GM12878 (cell line): ENCODE measurements around the gene HEXB. TPM values are rescaled to one million over a fixed set of nuclear protein-coding genes. Genes with fewer than 3 reads are reported as not detected.

Experiments
- BACH1 ChIP-seq: fragments of 450-650 bp; IDR thresholded peaks from 2 replicates; pipeline ENCODE4 v1.6.1; 2017; ENCODE audit warnings: mild to moderate bottlenecking, borderline replicate concordance
- CREB1 ChIP-seq: IDR thresholded peaks from 2 replicates; pipeline ENCODE4 v1.6.1; 2012; ENCODE audit warnings: low read depth, mild to moderate bottlenecking, inconsistent platforms
- CUX1 ChIP-seq: IDR thresholded peaks from 2 replicates; pipeline ENCODE4 v1.6.1; 2012; ENCODE audit warnings: improper control_type of control experiment, low read depth, low read length; ENCODE audit not compliant: insufficient replicate concordance
- ESRRA ChIP-seq: IDR thresholded peaks from 2 replicates; pipeline ENCODE4 v1.6.1; 2012; ENCODE audit warnings: mild to moderate bottlenecking, low read length, improper control_type of control experiment
- HDAC6 ChIP-seq: fragments of 200-600 bp; sonication (generic); IDR thresholded peaks from one replicate; pipeline ENCODE4 v1.8.0; 2017; ENCODE audit warnings: antibody characterized with exemption; ENCODE audit not compliant: unreplicated experiment
- IRF4 ChIP-seq: IDR thresholded peaks from 2 replicates; pipeline ENCODE4 v1.6.1; 2011; ENCODE audit warnings: low read depth, low read length
- MTA2 ChIP-seq: fragments of 450-650 bp; IDR thresholded peaks from 2 replicates; pipeline ENCODE4 v1.6.1; 2016; ENCODE audit warnings: low read depth, mild to moderate bottlenecking, moderate library complexity
- POLR2AphosphoS2 ChIP-seq: IDR thresholded peaks from 2 replicates; pipeline ENCODE4 v1.6.1; 2011; ENCODE audit warnings: low read depth, mild to moderate bottlenecking, low read length, improper control_type of control experiment, moderate library complexity
- RB1 ChIP-seq: fragments of 450-650 bp; formaldehyde crosslinking; IDR thresholded peaks from 2 replicates; pipeline ENCODE4 v1.6.1; 2017; ENCODE audit warnings: mild to moderate bottlenecking, borderline replicate concordance
- RFX5 ChIP-seq: IDR thresholded peaks from 2 replicates; pipeline ENCODE4 v1.6.1; 2011; ENCODE audit warnings: low read depth, low read length, improper control_type of control experiment
- SMAD1 ChIP-seq: fragments of 450-650 bp; IDR thresholded peaks from 2 replicates; pipeline ENCODE4 v1.6.1; 2018; ENCODE audit warnings: mild to moderate bottlenecking, low read depth; ENCODE audit not compliant: partially characterized antibody
- SMAD5 ChIP-seq: IDR thresholded peaks from 2 replicates; pipeline ENCODE4 v1.6.1; 2016; ENCODE audit warnings: antibody characterized with exemption, low read depth
- TARDBP ChIP-seq: IDR thresholded peaks from 2 replicates; pipeline ENCODE4 v1.6.1; 2016; ENCODE audit warnings: borderline replicate concordance
- WRNIP1 ChIP-seq: IDR thresholded peaks from 2 replicates; pipeline ENCODE4 v1.6.1; 2011; ENCODE audit warnings: low read depth, low read length, improper control_type of control experiment, borderline replicate concordance
- ZBED1 ChIP-seq: IDR thresholded peaks from 2 replicates; pipeline ENCODE4 v1.6.1; 2016; ENCODE audit warnings: borderline replicate concordance
- ZBTB33 ChIP-seq: fragments of 450-650 bp; IDR thresholded peaks from 2 replicates; pipeline ENCODE4 v1.6.1; 2017; ENCODE audit warnings: mild to moderate bottlenecking
- ZNF622 ChIP-seq: fragments of 450-650 bp; IDR thresholded peaks from 2 replicates; pipeline ENCODE4 v1.6.1; 2017; ENCODE audit warnings: mild to moderate bottlenecking, inconsistent platforms
- polyA plus RNA-seq, 11 experiments: library from polyadenylated mRNA; depleted of rRNA in 4 of 11; unstranded in 6 of 11; stranded (reverse) in 5 of 11; fragments of >200 nt; fragmentation: Nextera tagmentation in 4 of 11; fragmentation: Illumina TruSeq in 1 of 11; extraction: Ambion mirVana in 4 of 11; extraction: Trizol in 1 of 11; gene quantifications; 1 replicate in 1 of 11; 2 replicates in 10 of 11; pipeline versions ENCODE4 v1.2.1 to v1.2.3, GENCODE V29; 2011 to 2016; ENCODE audit warnings: inconsistent platforms in 2 of 11, missing spikeins in 2 of 11, low read depth in 1 of 11
- total RNA-seq, 4 experiments: library from RNA; depleted of rRNA in 3 of 4; stranded (reverse); fragments of >200 nt in 3 of 4; fragmentation: Illumina TruSeq in 1 of 4; extraction: Trizol in 1 of 4; gene quantifications; 2 replicates each; pipeline versions ENCODE4 v1.2.1 to v1.2.3, GENCODE V29; 2013 to 2021
- TF ChIP-seq, protein P1 (sequence below): fragments of 450-650 bp; IDR thresholded peaks from 2 replicates; pipeline ENCODE4 v1.6.1; 2016; ENCODE audit warnings: mild to moderate bottlenecking
- TF ChIP-seq, protein P2 (sequence below): fragments of 450-650 bp; formaldehyde crosslinking; IDR thresholded peaks from 2 replicates; pipeline ENCODE4 v1.5.0; 2022; ENCODE audit warnings: mild to moderate bottlenecking, missing genetic modification characterization

The HEXB gene
- total and polyA plus RNA-seq, 10 of the 15 experiments (the other 5 are each of a cell fraction or from before 2014, with no cell fraction given), result 13.5 to 76.0 (median 42.6) TPM

DNA sequence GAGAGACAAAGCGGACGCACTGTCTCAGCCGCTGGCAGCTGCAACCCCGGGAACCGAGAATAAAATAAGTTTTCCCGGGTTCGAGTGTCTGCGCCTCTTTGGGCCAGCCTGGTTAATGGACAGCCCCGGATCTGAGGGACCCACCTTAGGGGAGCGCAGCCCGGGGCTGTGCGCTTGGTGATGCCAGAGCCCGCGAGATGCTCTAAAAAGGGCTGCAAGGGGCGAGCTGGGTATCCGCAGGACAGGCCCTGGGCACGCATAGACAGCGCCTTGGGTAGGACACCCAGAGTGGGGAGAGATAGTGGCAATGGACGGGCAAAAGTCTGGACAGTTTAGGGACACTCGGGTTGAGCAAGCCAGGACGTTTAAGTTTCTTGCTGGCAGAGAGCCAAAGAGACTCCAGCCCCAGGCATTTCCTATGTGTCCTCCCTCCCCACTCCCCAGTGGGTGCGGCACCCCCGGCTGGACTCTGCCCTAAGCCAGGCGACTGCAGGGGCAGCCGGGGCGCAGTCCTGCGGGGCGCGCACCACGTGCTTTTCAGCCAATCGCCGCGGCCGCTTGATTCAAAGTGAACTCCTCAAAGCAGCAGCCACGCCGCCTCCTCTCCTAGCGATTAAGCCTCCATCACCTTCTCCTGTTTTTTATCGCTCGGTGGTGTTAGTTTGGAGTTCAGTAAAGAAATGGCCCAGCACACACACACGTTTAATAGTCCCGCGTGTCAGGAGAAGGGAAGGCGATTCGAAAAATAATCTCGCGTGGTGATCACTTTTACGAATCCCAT is 43.9 kb upstream of the HEXB start (continued):
- TF ChIP-seq WRNIP1 (no peak), HDAC6 (peak; percentile 24), SMAD1 (peak; percentile 78), TARDBP (no peak), CREB1 (no peak), IRF4 (no peak), MTA2 (peak; percentile 25; the same call in 1 of the 2 replicates), ZBTB33 (no peak), ZNF622 (no peak), RFX5 (no peak), RB1 (no peak), SMAD5 (no peak), ESRRA (no peak), CUX1 (no peak), ZBED1 (no peak), POLR2AphosphoS2 (no peak), BACH1 (no peak)
- TF ChIP-seq, protein P1, sequence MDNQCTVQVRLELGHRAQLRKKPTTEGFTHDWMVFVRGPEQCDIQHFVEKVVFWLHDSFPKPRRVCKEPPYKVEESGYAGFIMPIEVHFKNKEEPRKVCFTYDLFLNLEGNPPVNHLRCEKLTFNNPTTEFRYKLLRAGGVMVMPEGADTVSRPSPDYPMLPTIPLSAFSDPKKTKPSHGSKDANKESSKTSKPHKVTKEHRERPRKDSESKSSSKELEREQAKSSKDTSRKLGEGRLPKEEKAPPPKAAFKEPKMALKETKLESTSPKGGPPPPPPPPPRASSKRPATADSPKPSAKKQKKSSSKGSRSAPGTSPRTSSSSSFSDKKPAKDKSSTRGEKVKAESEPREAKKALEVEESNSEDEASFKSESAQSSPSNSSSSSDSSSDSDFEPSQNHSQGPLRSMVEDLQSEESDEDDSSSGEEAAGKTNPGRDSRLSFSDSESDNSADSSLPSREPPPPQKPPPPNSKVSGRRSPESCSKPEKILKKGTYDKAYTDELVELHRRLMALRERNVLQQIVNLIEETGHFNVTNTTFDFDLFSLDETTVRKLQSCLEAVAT, result no peak
- TF ChIP-seq, protein P2, sequence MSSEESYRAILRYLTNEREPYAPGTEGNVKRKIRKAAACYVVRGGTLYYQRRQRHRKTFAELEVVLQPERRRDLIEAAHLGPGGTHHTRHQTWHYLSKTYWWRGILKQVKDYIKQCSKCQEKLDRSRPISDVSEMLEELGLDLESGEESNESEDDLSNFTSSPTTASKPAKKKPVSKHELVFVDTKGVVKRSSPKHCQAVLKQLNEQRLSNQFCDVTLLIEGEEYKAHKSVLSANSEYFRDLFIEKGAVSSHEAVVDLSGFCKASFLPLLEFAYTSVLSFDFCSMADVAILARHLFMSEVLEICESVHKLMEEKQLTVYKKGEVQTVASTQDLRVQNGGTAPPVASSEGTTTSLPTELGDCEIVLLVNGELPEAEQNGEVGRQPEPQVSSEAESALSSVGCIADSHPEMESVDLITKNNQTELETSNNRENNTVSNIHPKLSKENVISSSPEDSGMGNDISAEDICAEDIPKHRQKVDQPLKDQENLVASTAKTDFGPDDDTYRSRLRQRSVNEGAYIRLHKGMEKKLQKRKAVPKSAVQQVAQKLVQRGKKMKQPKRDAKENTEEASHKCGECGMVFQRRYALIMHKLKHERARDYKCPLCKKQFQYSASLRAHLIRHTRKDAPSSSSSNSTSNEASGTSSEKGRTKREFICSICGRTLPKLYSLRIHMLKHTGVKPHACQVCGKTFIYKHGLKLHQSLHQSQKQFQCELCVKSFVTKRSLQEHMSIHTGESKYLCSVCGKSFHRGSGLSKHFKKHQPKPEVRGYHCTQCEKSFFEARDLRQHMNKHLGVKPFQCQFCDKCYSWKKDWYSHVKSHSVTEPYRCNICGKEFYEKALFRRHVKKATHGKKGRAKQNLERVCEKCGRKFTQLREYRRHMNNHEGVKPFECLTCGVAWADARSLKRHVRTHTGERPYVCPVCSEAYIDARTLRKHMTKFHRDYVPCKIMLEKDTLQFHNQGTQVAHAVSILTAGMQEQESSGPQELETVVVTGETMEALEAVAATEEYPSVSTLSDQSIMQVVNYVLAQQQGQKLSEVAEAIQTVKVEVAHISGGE (CRISPR knock-in tag), result no peak
